Measurements from ENCODE around the gene AOPEP. TPM values are rescaled to one million over a fixed set of nuclear protein-coding genes. Genes with fewer than 3 reads are reported as not detected.

The AOPEP gene
- total and polyA plus RNA-seq, 3 donors from 2014 or later = 31.4 to 95.0 (median 80.4) TPM

GRCh38 chr9:95135756-95136155, 409.3 kb downstream of the AOPEP start:
- no peaks in the 10 kb centered on the region for H3K9me3 ChIP-seq
- intact Hi-C loops (cut with DNase I; ENCODE audit: low total_unique reads) = no loop called here
- TF ChIP-seq POLR2A (IDR thresholded peaks at IDR 0.05) = no peak
- TF ChIP-seq CTCF (IDR thresholded peaks at IDR 0.05) = no peak
- peaks cover 16% of the 10 kb centered on the region for H3K4me1 ChIP-seq
- no peak overlapping the region for H3K4me3 ChIP-seq
- 92 to 94% methylated on average over 10 of the region's 10 CpGs for WGBS, 2 donors
- H3K27ac ChIP-seq = no peak overlapping the region
- no peak for DNase-seq
- no peaks in the 10 kb centered on the region for H3K36me3 ChIP-seq (ENCODE audit: low read depth, missing control alignments)
- H3K27me3 ChIP-seq = no peaks in the 10 kb centered on the region

MicroRNA genes within 50 kb of the gene (microRNA counts, 767-probe panel; counts per million panel counts)
- microRNA hsa-miR-2278 (0 to 152 counts per million in 2 donors), microRNA hsa-miR-23b-3p (8,622 to 9,508 counts per million in 2 donors), microRNA hsa-miR-27b-3p (8,337 to 8,859 counts per million in 2 donors)

Small RNA genes within 50 kb of the gene (microRNA-seq; reads per million reads assigned to microRNA genes)
- gene MIR2278 (ENCODE audit: borderline number of aligned reads in 2 of 2, borderline replicate concordance in 1 of 2) (5.5 to 5.6 reads per million in 2 donors), gene MIR23B (ENCODE audit: borderline number of aligned reads in 2 of 2, borderline replicate concordance in 1 of 2) (30,279 to 31,054 reads per million in 2 donors), gene MIR24-1 (ENCODE audit: borderline number of aligned reads in 2 of 2, borderline replicate concordance in 1 of 2) (0 reads per million in 2 donors), gene MIR27B (ENCODE audit: borderline number of aligned reads in 2 of 2, borderline replicate concordance in 1 of 2) (3,021 to 3,628 reads per million in 2 donors), gene MIR3074 (ENCODE audit: borderline number of aligned reads in 2 of 2, borderline replicate concordance in 1 of 2) (0 reads per million in 2 donors), gene MIR6081 (ENCODE audit: borderline number of aligned reads in 2 of 2, borderline replicate concordance in 1 of 2) (0 reads per million in 2 donors)

Small RNA genes within 50 kb of the gene (small RNA-seq; reads per million reads assigned to genes)
- 0 to 0.09 reads per million in 2 donors for gene MIR2278
- 63.5 to 117 reads per million in 2 donors for gene MIR23B
- gene MIR27B = 499 to 561 reads per million in 2 donors
- 0 reads per million in 2 donors for gene MIR3074
- gene MIR6081 = 0 reads per million in 2 donors

Other genes with a start within 250 kb of the AOPEP start
- 1 to 10 TPM; 4.3 to 5.4 TPM for gene PCAT7, start 171.6 kb upstream of the AOPEP start, total RNA-seq
- 9.2 TPM for gene PCAT7, start 171.6 kb upstream of the AOPEP start, polyA plus RNA-seq (ENCODE audit: insufficient read depth, low read depth, low replicate concordance)
- gene FBP2, start 132.9 kb upstream of the AOPEP start, total RNA-seq = 1 to 10 TPM in 1 of 2 donors, under 1 TPM in 1; 0.74 to 2.5 TPM
- gene FBP2, start 132.9 kb upstream of the AOPEP start, polyA plus RNA-seq (ENCODE audit: insufficient read depth, low read depth, low replicate concordance) = 1.6 TPM
- 1 to 10 TPM; 3.8 to 4.1 TPM for gene FBP1, start 87.2 kb upstream of the AOPEP start, total RNA-seq
- gene FBP1, start 87.2 kb upstream of the AOPEP start, polyA plus RNA-seq (ENCODE audit: insufficient read depth, low read depth, low replicate concordance) = 16.2 TPM

Measured in testis (tissue), 3 donors.